ENCODE data around the gene OTOA.
"Not testable (repeated sequence)": the region's sequence is repeated elsewhere in the genome, so short reads cannot be mapped to it uniquely, and the experiment has no call there.

OTOA gene

DNA sequence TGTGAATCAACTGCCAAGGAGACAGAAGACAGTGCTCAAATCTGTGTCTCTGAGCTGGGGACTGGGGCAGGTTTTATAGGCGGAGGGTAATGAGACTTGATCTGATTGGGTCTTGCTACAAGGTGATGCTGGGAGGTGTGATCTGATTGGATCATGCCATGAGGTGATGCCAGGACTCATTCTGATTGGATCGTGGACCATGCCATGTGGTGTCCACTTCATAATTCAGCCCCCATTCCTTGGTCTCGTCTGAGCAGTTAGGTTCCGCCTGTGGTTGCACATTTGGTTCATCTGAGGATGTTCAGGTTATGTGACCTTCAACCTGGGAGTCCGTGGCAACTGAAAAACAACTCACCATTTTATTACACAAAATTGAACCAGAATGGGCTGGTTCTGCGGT is 41.0 kb downstream of the OTOA start:
- DNase-seq (ENCODE audit: low read depth): no peak
- H3K4me3 ChIP-seq (ENCODE audit: control insufficient read depth, low read depth, low read length): no peak overlapping the region
- TF ChIP-seq CTCF (conservative IDR thresholded peaks at IDR 0.05; ENCODE audit: control insufficient read depth, insufficient read depth, low read depth, low read length): no peak

- H3K4me3 ChIP-seq (ENCODE audit: control insufficient read depth, low read depth, low read length): no peak overlapping the region
- DNase-seq (ENCODE audit: low read depth): peak; percentile 71
- peak; percentile 87 for TF ChIP-seq CTCF (conservative IDR thresholded peaks at IDR 0.05; ENCODE audit: control insufficient read depth, insufficient read depth, low read depth, low read length)
Observed at GRCh38 chr16:21708533-21709115, 44.9 kb downstream of the OTOA start.

GRCh38 chr16:21710938-21711337 is 47.2 kb downstream of the OTOA start:
- TF ChIP-seq CTCF (conservative IDR thresholded peaks at IDR 0.05; ENCODE audit: control insufficient read depth, insufficient read depth, low read depth, low read length): no peak
- no peak for DNase-seq (ENCODE audit: low read depth)
- H3K4me3 ChIP-seq (ENCODE audit: control insufficient read depth, low read depth, low read length): no peak overlapping the region

GRCh38 chr16:21713549-21714368 is 50.0 kb downstream of the OTOA start:
- TF ChIP-seq CTCF (conservative IDR thresholded peaks at IDR 0.05; ENCODE audit: control insufficient read depth, insufficient read depth, low read depth, low read length): no peak
- no peak overlapping the region for H3K4me3 ChIP-seq (ENCODE audit: control insufficient read depth, low read depth, low read length)
- DNase-seq (ENCODE audit: low read depth): peak; percentile 18

- DNase-seq (ENCODE audit: low read depth); H3K4me3 ChIP-seq (ENCODE audit: control insufficient read depth, low read depth, low read length): not testable (repeated sequence)
Observed at GRCh38 chr16:21714369-21714618, 50.5 kb downstream of the OTOA start.

- no peak overlapping the region for H3K4me3 ChIP-seq (ENCODE audit: control insufficient read depth, low read depth, low read length)
- TF ChIP-seq CTCF (conservative IDR thresholded peaks at IDR 0.05; ENCODE audit: control insufficient read depth, insufficient read depth, low read depth, low read length): no peak
- no peak for DNase-seq (ENCODE audit: low read depth)
Observed at GRCh38 chr16:21717608-21718007, 53.8 kb downstream of the OTOA start.

GRCh38 chr16:21719283-21719682 is 55.5 kb downstream of the OTOA start:
- TF ChIP-seq CTCF (conservative IDR thresholded peaks at IDR 0.05; ENCODE audit: control insufficient read depth, insufficient read depth, low read depth, low read length): no peak
- no peak for DNase-seq (ENCODE audit: low read depth)
- H3K4me3 ChIP-seq (ENCODE audit: control insufficient read depth, low read depth, low read length): no peak overlapping the region
